NCI-H345 treated with DMSO at 0.1 percent for 48 hours (cell line): ENCODE results near the gene PTK7.
A peak's percentile ranks its signal among the peaks of the same experiment; 100 is the strongest.

Experiments
- DNase-seq: peaks from one replicate; lab custom pipeline; 2025; ENCODE audit not compliant: unreplicated experiment; lab: John Stamatoyannopoulos, UW

Gene PTK7

GRCh38 chr6:43144879-43145278 is 68.8 kb downstream of the PTK7 start:
- DNase-seq: no peak

GRCh38 chr6:43146261-43146660 is 70.1 kb downstream of the PTK7 start:
- no peak for DNase-seq

- no peak for DNase-seq
These were observed 70.9 kb downstream of the PTK7 start for GRCh38 chr6:43146709-43147688.

GRCh38 chr6:43147691-43148477 is 71.8 kb downstream of the PTK7 start:
- DNase-seq: no peak

GRCh38 chr6:43149265-43149664 is 73.2 kb downstream of the PTK7 start:
- no peak for DNase-seq

GRCh38 chr6:43150051-43150751 is 74.1 kb downstream of the PTK7 start:
- no peak for DNase-seq

- no peak for DNase-seq
These were observed 83.5 kb downstream of the PTK7 start for GRCh38 chr6:43159599-43159998.

- DNase-seq: no peak
These were observed 87.8 kb downstream of the PTK7 start for GRCh38 chr6:43163899-43164298.

- DNase-seq: no peak
These were observed 94.4 kb downstream of the PTK7 start for GRCh38 chr6:43170417-43170930.

- DNase-seq: peak; percentile 97
These were observed 95.0 kb downstream of the PTK7 start, which contains the start of gene SRF for GRCh38 chr6:43170931-43171706. Gene SRF, plus strand, starts transcription at chr6:43171269. Its CDS starts 388 bp downstream, at chr6:43171657.

- no peak for DNase-seq
These were observed 95.6 kb downstream of the PTK7 start for GRCh38 chr6:43171707-43172103.

- DNase-seq: no peak
These were observed 96.2 kb downstream of the PTK7 start for GRCh38 chr6:43172104-43173007.

GRCh38 chr6:43173591-43174262 is 97.6 kb downstream of the PTK7 start:
- DNase-seq: no peak

- DNase-seq: peak; percentile 21
These were observed 98.4 kb downstream of the PTK7 start for GRCh38 chr6:43174263-43175112.

- DNase-seq: no peak
These were observed 99.7 kb downstream of the PTK7 start for GRCh38 chr6:43175676-43176422.

GRCh38 chr6:43176423-43176786 is 100.3 kb downstream of the PTK7 start:
- DNase-seq: no peak

- no peak for DNase-seq
These were observed 102.0 kb downstream of the PTK7 start for GRCh38 chr6:43178150-43178549.
